Mesodermal cell (in vitro differentiated cells): ENCODE measurements around the gene SF3B5.
A peak's percentile ranks its signal among the peaks of the same experiment; 100 is the strongest.

Experiments used
- H3K27ac ChIP-seq: 2 replicates; pipeline ENCODE4 v1.7.0; 2013; ENCODE audit warnings: mild to moderate bottlenecking, low read depth, low read length, moderate library complexity; ENCODE audit not compliant: severe bottlenecking
- H3K36me3 ChIP-seq: 2 replicates; pipeline ENCODE4 v1.7.1; 2013; ENCODE audit warnings: mild to moderate bottlenecking, low read length, moderate library complexity; ENCODE audit not compliant: control insufficient read depth, insufficient read depth
- H3K4me1 ChIP-seq: one replicate; pipeline ENCODE4 v1.7.1; 2013; ENCODE audit warnings: mild to moderate bottlenecking, low read length; ENCODE audit not compliant: insufficient read depth, control insufficient read depth, poor library complexity, severe bottlenecking
- H3K4me3 ChIP-seq: 2 replicates; pipeline ENCODE4 v1.7.0; 2013; ENCODE audit warnings: low read length, control low read depth, mild to moderate bottlenecking; ENCODE audit not compliant: insufficient read depth, poor library complexity, severe bottlenecking; ENCODE audit errors: extremely low read depth
- H3K9me3 ChIP-seq: 2 replicates; pipeline ENCODE4 v1.7.1; 2013; ENCODE audit warnings: mild to moderate bottlenecking, low read length, moderate library complexity; ENCODE audit not compliant: control insufficient read depth
- WGBS, 2 experiments: methylation state at CpG; one replicate each; pipeline ENCODE4 v1.1.5; 2013; ENCODE audit warnings: missing lambda C conversion rate in 2 of 2; ENCODE audit not compliant: insufficient coverage in 2 of 2; 5-methylcytosine and 5-hydroxymethylcytosine counted together

The SF3B5 gene

GRCh38 chr6:144064402-144065212 lies 30.8 kb downstream of the SF3B5 start:
- H3K4me1 ChIP-seq, result no peaks in the 10 kb centered on the region
- WGBS, 2 experiments, result 8 to 30% methylated on average over 14 to 26 of the region's 57 CpGs
- H3K36me3 ChIP-seq, result no peaks in the 10 kb centered on the region
- no peak overlapping the region for H3K27ac ChIP-seq
- H3K4me3 ChIP-seq, result peak overlapping the region; percentile 58
- H3K9me3 ChIP-seq, result no peaks in the 10 kb centered on the region

GRCh38 chr6:144063744-144064401 lies 31.5 kb downstream of the SF3B5 start:
- Histone ChIP-seq H3K4me3 (peak overlapping the region; percentile 58), H3K27ac (no peak overlapping the region), H3K9me3 (peaks cover 3% of the 10 kb centered on the region), H3K4me1 (no peaks in the 10 kb centered on the region), H3K36me3 (no peaks in the 10 kb centered on the region)
- WGBS, 2 experiments, result 0 to 1% methylated on average over 27 to 64 of the region's 72 CpGs

GRCh38 chr6:144063246-144063743 lies 32.1 kb downstream of the SF3B5 start:
- 11 to 13% methylated on average over 13 to 16 of the region's 16 CpGs for WGBS, 2 experiments

GRCh38 chr6:144062786-144063185 lies 32.6 kb downstream of the SF3B5 start:
- peaks cover 4% of the 10 kb centered on the region for H3K9me3 ChIP-seq
- no peaks in the 10 kb centered on the region for H3K36me3 ChIP-seq
- H3K4me3 ChIP-seq, result no peak overlapping the region
- H3K4me1 ChIP-seq, result no peaks in the 10 kb centered on the region
- WGBS, 2 experiments, result 44 to 55% methylated on average over 5 of the region's 5 CpGs
- H3K27ac ChIP-seq, result no peak overlapping the region

More at GRCh38 chr6:144063246-144063743, 32.1 kb downstream of the SF3B5 start:
- Histone ChIP-seq H3K27ac (no peak overlapping the region), H3K36me3 (no peaks in the 10 kb centered on the region), H3K9me3 (peaks cover 4% of the 10 kb centered on the region), H3K4me3 (peak overlapping the region; percentile 58), H3K4me1 (no peaks in the 10 kb centered on the region)

- H3K4me1 ChIP-seq, result no peaks in the 10 kb centered on the region
- H3K27ac ChIP-seq, result no peak overlapping the region
- 75 to 100% methylated on average over 1 of the region's 1 CpG for WGBS, 2 experiments
- no peak overlapping the region for H3K4me3 ChIP-seq
- H3K36me3 ChIP-seq, result no peaks in the 10 kb centered on the region
- H3K9me3 ChIP-seq, result peaks cover 4% of the 10 kb centered on the region
Measured at GRCh38 chr6:144059139-144059538, 36.2 kb downstream of the SF3B5 start.

GRCh38 chr6:144055121-144055931 lies 40.0 kb downstream of the SF3B5 start:
- peaks cover 4% of the 10 kb centered on the region for H3K9me3 ChIP-seq
- no peaks in the 10 kb centered on the region for H3K4me1 ChIP-seq
- no peak overlapping the region for H3K27ac ChIP-seq
- H3K4me3 ChIP-seq, result no peak overlapping the region
- H3K36me3 ChIP-seq, result no peaks in the 10 kb centered on the region
- WGBS, 2 experiments, result 90 to 100% methylated on average over 4 to 6 of the region's 6 CpGs

- Histone ChIP-seq H3K4me1 (no peaks in the 10 kb centered on the region), H3K27ac (no peak overlapping the region), H3K36me3 (no peaks in the 10 kb centered on the region), H3K9me3 (no peaks in the 10 kb centered on the region), H3K4me3 (no peak overlapping the region)
- 89 to 92% methylated on average over 2 to 3 of the region's 3 CpGs for WGBS, 2 experiments
Measured at GRCh38 chr6:144053601-144054000, 41.8 kb downstream of the SF3B5 start.

- Histone ChIP-seq H3K4me3 (no peak overlapping the region), H3K9me3 (no peaks in the 10 kb centered on the region), H3K27ac (no peak overlapping the region), H3K4me1 (no peaks in the 10 kb centered on the region), H3K36me3 (no peaks in the 10 kb centered on the region)
Measured at GRCh38 chr6:144052488-144052887, 42.9 kb downstream of the SF3B5 start.

GRCh38 chr6:144049386-144049785 lies 46.0 kb downstream of the SF3B5 start:
- Histone ChIP-seq H3K4me1 (no peaks in the 10 kb centered on the region), H3K9me3 (no peaks in the 10 kb centered on the region), H3K4me3 (no peak overlapping the region), H3K27ac (no peak overlapping the region), H3K36me3 (no peaks in the 10 kb centered on the region)
- WGBS, 2 experiments, result 88 to 100% methylated on average over 1 of the region's 1 CpG

GRCh38 chr6:144047688-144048087 lies 47.7 kb downstream of the SF3B5 start:
- Histone ChIP-seq H3K4me1 (no peaks in the 10 kb centered on the region), H3K4me3 (no peak overlapping the region), H3K36me3 (no peaks in the 10 kb centered on the region), H3K9me3 (no peaks in the 10 kb centered on the region), H3K27ac (no peak overlapping the region)
- no CpG with 5 or more reads among the region's 1 CpG for WGBS, 2 experiments
